ES-I3 (cell line): ENCODE measurements around the gene FILIP1L.

Experiments
- H3K36me3 ChIP-seq: 2 replicates; pipeline ENCODE4 v1.6.1; 2013; ENCODE audit warnings: mild to moderate bottlenecking, low read length, control low read depth, moderate library complexity; ENCODE audit not compliant: insufficient read depth
- H3K4me1 ChIP-seq: 2 replicates; pipeline ENCODE4 v1.6.1; 2013; ENCODE audit warnings: mild to moderate bottlenecking, control low read depth, low read length; ENCODE audit not compliant: insufficient read depth
- H3K9ac ChIP-seq: 2 replicates; pipeline ENCODE4 v1.6.1; 2013; ENCODE audit warnings: low read depth, mild to moderate bottlenecking, low read length, moderate library complexity
- H3K9me3 ChIP-seq: 2 replicates; pipeline ENCODE4 v1.6.1; 2013; ENCODE audit warnings: mild to moderate bottlenecking, low read length, moderate library complexity; ENCODE audit not compliant: control insufficient read depth, insufficient read depth

FILIP1L gene

GRCh38 chr3:99957151-99957796 is 157.0 kb downstream of the FILIP1L start:
- peaks cover under 1% of the 10 kb centered on the region; the same call in 1 of the 2 replicates for H3K4me1 ChIP-seq
- H3K9me3 ChIP-seq = no peaks in the 10 kb centered on the region
- no peak overlapping the region for H3K9ac ChIP-seq
- H3K36me3 ChIP-seq = no peaks in the 10 kb centered on the region

- no peaks in the 10 kb centered on the region for H3K36me3 ChIP-seq
- peaks cover 6% of the 10 kb centered on the region for H3K4me1 ChIP-seq
- H3K9ac ChIP-seq = no peak overlapping the region
- no peaks in the 10 kb centered on the region for H3K9me3 ChIP-seq
These were observed 158.3 kb downstream of the FILIP1L start for GRCh38 chr3:99955773-99956562.

GRCh38 chr3:99954914-99955644 is 159.2 kb downstream of the FILIP1L start:
- Histone ChIP-seq H3K9me3 (no peaks in the 10 kb centered on the region), H3K36me3 (no peaks in the 10 kb centered on the region), H3K9ac (no peak overlapping the region), H3K4me1 (peaks cover 8% of the 10 kb centered on the region)

GRCh38 chr3:99953596-99953995 is 160.7 kb downstream of the FILIP1L start:
- H3K9ac ChIP-seq = no peak overlapping the region
- no peaks in the 10 kb centered on the region for H3K9me3 ChIP-seq
- H3K4me1 ChIP-seq = peaks cover 8% of the 10 kb centered on the region
- no peaks in the 10 kb centered on the region for H3K36me3 ChIP-seq

- Histone ChIP-seq H3K9me3 (no peaks in the 10 kb centered on the region), H3K9ac (no peak overlapping the region), H3K4me1 (peaks cover 8% of the 10 kb centered on the region), H3K36me3 (no peaks in the 10 kb centered on the region)
These were observed 162.0 kb downstream of the FILIP1L start for GRCh38 chr3:99952306-99952705.

- peaks cover 8% of the 10 kb centered on the region for H3K4me1 ChIP-seq
- no peaks in the 10 kb centered on the region for H3K9me3 ChIP-seq
- no peak overlapping the region for H3K9ac ChIP-seq
- no peaks in the 10 kb centered on the region for H3K36me3 ChIP-seq
These were observed 162.6 kb downstream of the FILIP1L start for GRCh38 chr3:99951701-99952100.

GRCh38 chr3:99950921-99951320 is 163.4 kb downstream of the FILIP1L start:
- Histone ChIP-seq H3K36me3 (no peaks in the 10 kb centered on the region), H3K9ac (no peak overlapping the region; the same call in 1 of the 2 replicates), H3K9me3 (no peaks in the 10 kb centered on the region), H3K4me1 (peaks cover 8% of the 10 kb centered on the region)

GRCh38 chr3:99949956-99950670 is 164.2 kb downstream of the FILIP1L start:
- Histone ChIP-seq H3K9me3 (no peaks in the 10 kb centered on the region), H3K4me1 (peaks cover 15% of the 10 kb centered on the region), H3K36me3 (no peaks in the 10 kb centered on the region), H3K9ac (no peak overlapping the region)

GRCh38 chr3:99948467-99949089 is 165.7 kb downstream of the FILIP1L start:
- H3K9me3 ChIP-seq = no peaks in the 10 kb centered on the region
- no peak overlapping the region for H3K9ac ChIP-seq
- H3K36me3 ChIP-seq = no peaks in the 10 kb centered on the region
- peaks cover 27% of the 10 kb centered on the region for H3K4me1 ChIP-seq

- H3K9me3 ChIP-seq = no peaks in the 10 kb centered on the region
- H3K4me1 ChIP-seq = peaks cover 27% of the 10 kb centered on the region
- no peak overlapping the region for H3K9ac ChIP-seq
- H3K36me3 ChIP-seq = no peaks in the 10 kb centered on the region
These were observed 166.9 kb downstream of the FILIP1L start for GRCh38 chr3:99947356-99947755.

GRCh38 chr3:99945328-99945995 is 168.8 kb downstream of the FILIP1L start:
- H3K9me3 ChIP-seq = no peaks in the 10 kb centered on the region
- peaks cover 19% of the 10 kb centered on the region for H3K4me1 ChIP-seq
- H3K9ac ChIP-seq = no peak overlapping the region
- no peaks in the 10 kb centered on the region for H3K36me3 ChIP-seq

GRCh38 chr3:99943931-99944761 is 170.2 kb downstream of the FILIP1L start:
- Histone ChIP-seq H3K9ac (no peak overlapping the region), H3K4me1 (peaks cover 19% of the 10 kb centered on the region)

GRCh38 chr3:99941211-99941610 is 173.1 kb downstream of the FILIP1L start:
- Histone ChIP-seq H3K9ac (no peak overlapping the region), H3K9me3 (no peaks in the 10 kb centered on the region), H3K36me3 (no peaks in the 10 kb centered on the region), H3K4me1 (peaks cover 19% of the 10 kb centered on the region)

More at GRCh38 chr3:99943931-99944761, 170.2 kb downstream of the FILIP1L start:
- no peaks in the 10 kb centered on the region for H3K9me3 ChIP-seq
- no peaks in the 10 kb centered on the region for H3K36me3 ChIP-seq
